ENCODE measurements around the gene RAB25.

GRCh38 chr1:156080863-156081179, 19.9 kb downstream of the RAB25 start:
- TF ChIP-seq, protein P1, sequence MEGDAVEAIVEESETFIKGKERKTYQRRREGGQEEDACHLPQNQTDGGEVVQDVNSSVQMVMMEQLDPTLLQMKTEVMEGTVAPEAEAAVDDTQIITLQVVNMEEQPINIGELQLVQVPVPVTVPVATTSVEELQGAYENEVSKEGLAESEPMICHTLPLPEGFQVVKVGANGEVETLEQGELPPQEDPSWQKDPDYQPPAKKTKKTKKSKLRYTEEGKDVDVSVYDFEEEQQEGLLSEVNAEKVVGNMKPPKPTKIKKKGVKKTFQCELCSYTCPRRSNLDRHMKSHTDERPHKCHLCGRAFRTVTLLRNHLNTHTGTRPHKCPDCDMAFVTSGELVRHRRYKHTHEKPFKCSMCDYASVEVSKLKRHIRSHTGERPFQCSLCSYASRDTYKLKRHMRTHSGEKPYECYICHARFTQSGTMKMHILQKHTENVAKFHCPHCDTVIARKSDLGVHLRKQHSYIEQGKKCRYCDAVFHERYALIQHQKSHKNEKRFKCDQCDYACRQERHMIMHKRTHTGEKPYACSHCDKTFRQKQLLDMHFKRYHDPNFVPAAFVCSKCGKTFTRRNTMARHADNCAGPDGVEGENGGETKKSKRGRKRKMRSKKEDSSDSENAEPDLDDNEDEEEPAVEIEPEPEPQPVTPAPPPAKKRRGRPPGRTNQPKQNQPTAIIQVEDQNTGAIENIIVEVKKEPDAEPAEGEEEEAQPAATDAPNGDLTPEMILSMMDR (IDR thresholded peaks at IDR 0.05): no peak
- TF ChIP-seq POLR2A (IDR thresholded peaks at IDR 0.05): no peak

Data from uterus (tissue), 2 donors.